K562 (cell line): ENCODE data around the gene TECPR2. TPM values are rescaled to one million over a fixed set of nuclear protein-coding genes. Genes with fewer than 3 reads are reported as not detected.

Source experiments
- ATAC-seq: fragments of 200-7000 bp; cut with Tn5 transposase; 3 replicates; pipeline ENCODE4 v1.9.1; 2020; ENCODE audit warnings: moderate library complexity
- BruUV-seq: library from RNA; stranded (reverse); fragments of 400-500 nt; replicated peaks from 2 replicates; lab custom pipeline; 2021; lab: Mats Ljungman, UMichigan
- CTCF ChIA-PET: fragments of 300-600 bp; formaldehyde crosslinking; extraction: SDS; loops from one replicate; lab custom pipeline; 2021; ENCODE audit warnings: low intra/inter-chr PET ratio; lab: Yijun Ruan, JAX
- POLR2A ChIA-PET: fragments of 300-600, 350-650 bp; sonication (Branson Sonifier 250); formaldehyde crosslinking; extraction: SDS; loops from one replicate; lab custom pipeline; 2021; ENCODE audit warnings: antibody characterized with exemption, inconsistent platforms; lab: Yijun Ruan, JAX
- DNase-seq, 4 experiments: peaks; one replicate each; pipeline versions ENCODE4 v3.0.0 to v3.0.0-alpha.2; 2011 to 2018; ENCODE audit warnings: low spot score in 3 of 4, mixed read lengths in 3 of 4; ENCODE audit errors: extremely low read depth in 1 of 4
- FAIRE-seq: peaks from 2 replicates; lab custom pipeline; 2011; peaks lifted over from hg19 to GRCh38; lab: Jason Lieb, UNC
- H2AFZ ChIP-seq: 2 replicates; pipeline ENCODE4 v1.6.0; 2011; ENCODE audit warnings: low read depth, low read length, control low read depth, inconsistent platforms
- H3K27ac ChIP-seq: fragments of 200-600 bp; 3 replicates; pipeline ENCODE4 v1.8.0; 2011; ENCODE audit warnings: low read depth, mild to moderate bottlenecking, control low read depth, inconsistent platforms, low read length, moderate library complexity, mixed read lengths; ENCODE audit errors: extremely low read depth
- H3K27me3 ChIP-seq, 2 experiments: fragments of 300-600 bp in 1 of 2; 2 replicates in 1 of 2; 3 replicates in 1 of 2; pipeline versions ENCODE4 v1.6.0 to v1.8.0; 2011; ENCODE audit warnings: inconsistent platforms in 2 of 2, low read length in 2 of 2, mild to moderate bottlenecking in 1 of 2, mixed read lengths in 1 of 2, moderate library complexity in 1 of 2; ENCODE audit not compliant: control insufficient read depth in 2 of 2, insufficient read depth in 2 of 2
- H3K36me3 ChIP-seq: fragments of 300-600 bp; 3 replicates; pipeline ENCODE4 v1.8.0; 2011; ENCODE audit warnings: mild to moderate bottlenecking, low read length, inconsistent platforms; ENCODE audit not compliant: control insufficient read depth, insufficient read depth
- H3K4me1 ChIP-seq, 2 experiments: fragments of 200-600 bp in 1 of 2; replicated peaks in 1 of 2; 2 replicates in 1 of 2; 3 replicates in 1 of 2; pipeline versions ENCODE4 v1.5.1 to v1.8.0; 2011; ENCODE audit warnings: inconsistent platforms in 2 of 2, low read length in 2 of 2, mild to moderate bottlenecking in 1 of 2, mixed read lengths in 1 of 2, moderate library complexity in 1 of 2; ENCODE audit not compliant: control insufficient read depth in 2 of 2, insufficient read depth in 2 of 2
- H3K4me2 ChIP-seq: 2 replicates; pipeline ENCODE4 v1.6.1; 2011; ENCODE audit warnings: low read length, control low read depth, inconsistent platforms, mixed read lengths; ENCODE audit not compliant: insufficient read depth
- H3K4me3 ChIP-seq: fragments of 200-600 bp; sonication (generic), shearing (Covaris generic); 2 replicates; pipeline ENCODE4 v1.5.1; 2016; ENCODE audit warnings: control low read depth, inconsistent platforms
- H3K79me2 ChIP-seq: fragments of 200-600 bp; 3 replicates; pipeline ENCODE4 v1.8.0; 2011; ENCODE audit warnings: low read length, inconsistent platforms; ENCODE audit not compliant: control insufficient read depth, insufficient read depth
- H3K9ac ChIP-seq, 2 experiments: 2 replicates each; pipeline versions ENCODE4 v1.6.0 to v1.6.1; 2011; ENCODE audit warnings: low read depth in 2 of 2, low read length in 2 of 2, control low read depth in 1 of 2, inconsistent platforms in 1 of 2, mild to moderate bottlenecking in 1 of 2, mixed read lengths in 1 of 2; ENCODE audit not compliant: insufficient read depth in 1 of 2
- H3K9me1 ChIP-seq: one replicate; pipeline ENCODE4 v1.6.0; 2011; ENCODE audit warnings: inconsistent platforms, mild to moderate bottlenecking, low read length, moderate library complexity; ENCODE audit not compliant: control insufficient read depth, insufficient read depth
- H3K9me3 ChIP-seq: replicated peaks from 2 replicates; pipeline ENCODE4 v1.5.1; 2011; ENCODE audit warnings: low read depth, low read length, inconsistent platforms; ENCODE audit not compliant: control insufficient read depth, insufficient read depth
- H4K20me1 ChIP-seq: replicated peaks from 2 replicates; pipeline ENCODE4 v1.6.1; 2011; ENCODE audit warnings: low read length, inconsistent platforms, mixed read lengths; ENCODE audit not compliant: control insufficient read depth, insufficient read depth
- NR2C1 ChIP-seq, 2 experiments: fragments of 450-650 bp; IDR thresholded peaks; 2 replicates each; pipeline ENCODE4 v1.6.1; 2017; ENCODE audit warnings: mild to moderate bottlenecking in 2 of 2, antibody characterized with exemption in 1 of 2, inconsistent platforms in 1 of 2, missing compliant biosample characterization in 1 of 2, missing genetic modification characterization in 1 of 2
- NR2C2 ChIP-seq, 2 experiments: fragments of 200-800 bp in 1 of 2; sonication (Bioruptor generic) in 1 of 2; sonication (generic) in 1 of 2; formaldehyde crosslinking in 1 of 2; IDR thresholded peaks; 2 replicates each; pipeline versions ENCODE4 v1.6.1 to v1.8.0; 2016 to 2022; ENCODE audit warnings: mild to moderate bottlenecking in 1 of 2, missing compliant biosample characterization in 1 of 2, missing genetic modification characterization in 1 of 2, missing genetic modification reagents in 1 of 2
- TRIM24 ChIP-seq, 2 experiments: fragments of 450-650 bp; IDR thresholded peaks; 2 replicates each; pipeline ENCODE4 v1.6.1; 2016
- WGBS: fragments of 100-300 bp; shearing (Covaris generic); methylation state at CpG from one replicate; pipeline ENCODE4 v1.1.6; 2016; ENCODE audit warnings: low coverage, mixed read lengths; ENCODE audit not compliant: insufficient coverage; ENCODE audit errors: missing lambda C conversion rate; 5-methylcytosine and 5-hydroxymethylcytosine counted together
- in situ Hi-C: fragments of 300-500 bp; cut with MboI; formaldehyde crosslinking; loops from 4 replicates; pipeline ENCODE4 v1.15.0; 2018; ENCODE audit warnings: inconsistent platforms, mixed read lengths
- intact Hi-C: fragments of 100-400 bp; cut with micrococcal nuclease; formaldehyde crosslinking; loops from 2 replicates; pipeline ENCODE4 v1.14.2; 2022
- polyA plus RNA-seq, 8 experiments: library from polyadenylated mRNA; depleted of rRNA in 4 of 8; stranded (reverse) in 5 of 8; unstranded in 3 of 8; fragments of >200 nt; fragmentation: Nextera tagmentation in 2 of 8; fragmentation: Illumina TruSeq in 1 of 8; extraction: Ambion mirVana in 2 of 8; extraction: Trizol in 1 of 8; gene quantifications; 2 replicates each; pipeline versions ENCODE4 v1.2.1 to v1.2.3, GENCODE V29; 2011 to 2014; ENCODE audit warnings: inconsistent platforms in 1 of 8, missing spikeins in 1 of 8
- total RNA-seq, 7 experiments: library from RNA; depleted of rRNA in 6 of 7; stranded (reverse); fragments of >200 nt in 6 of 7; fragmentation: Illumina TruSeq in 2 of 7; extraction: Trizol in 2 of 7; gene quantifications; 2 replicates each; pipeline versions ENCODE4 v1.2.1 to v1.2.3, GENCODE V29; 2011 to 2021; ENCODE audit warnings: low replicate concordance in 1 of 7

The TECPR2 gene
- total and polyA plus RNA-seq, 9 of the 15 experiments (the other 6 are each of a cell fraction or from before 2014, with no cell fraction given): 0.04 to 3.0 (median 0.83) TPM

DNA sequence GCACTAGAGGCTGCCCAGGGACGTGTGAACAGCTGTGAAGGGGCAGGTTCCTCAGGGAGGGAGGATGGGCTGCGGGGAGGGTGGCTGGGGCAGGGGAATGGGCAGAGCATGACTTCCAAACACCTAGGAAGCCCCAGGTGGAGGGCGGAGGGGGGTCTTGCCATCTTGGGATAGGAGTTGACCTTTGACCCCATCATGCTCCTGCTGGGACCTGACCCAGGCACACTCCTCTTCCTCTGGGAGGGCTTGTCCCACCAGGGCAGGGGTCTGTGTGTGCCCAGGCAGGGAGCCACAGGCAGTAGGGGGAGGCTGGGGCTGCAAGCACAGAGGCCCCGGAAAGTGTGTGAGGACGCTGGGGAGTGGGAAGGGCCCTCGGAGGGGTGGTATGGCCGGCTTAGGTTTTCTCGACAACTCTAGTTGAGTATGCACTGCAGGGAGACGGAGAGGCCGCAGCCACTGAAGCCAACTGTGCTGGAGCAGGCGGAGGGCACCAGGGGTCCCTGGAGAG, 150.1 kb downstream of the TECPR2 start:
- intact Hi-C loops: no loop called here
- TF ChIP-seq NR2C2 (CRISPR knock-in tag; IDR thresholded peaks at IDR 0.05): no peak
- peak; percentile 13; the same call in 1 of the 2 replicates for TF ChIP-seq NR2C2 (tag; IDR thresholded peaks at IDR 0.05)
- peak; percentile 61 for TF ChIP-seq NR2C1 (IDR thresholded peaks at IDR 0.05)
- 0 out of 2 replicates have a peak, but pooled peaks have one; percentile 34 for TF ChIP-seq NR2C1 (tag; IDR thresholded peaks at IDR 0.05)
- no peak for TF ChIP-seq TRIM24 (IDR thresholded peaks at IDR 0.05)
- POLR2A ChIA-PET: no interaction called here
- BruUV-seq: no TSS peak
- H2AFZ ChIP-seq: no peak overlapping the region
- H3K27me3 ChIP-seq: no peaks in the 10 kb centered on the region
- no peak overlapping the region for H3K4me3 ChIP-seq
- CTCF ChIA-PET: no interaction called here
- no peaks in the 10 kb centered on the region for H3K9me3 ChIP-seq
- 75% methylated on average over 6 of the region's 11 CpGs for WGBS
- H3K9ac ChIP-seq: no peak overlapping the region; a peak in 1 of 4 replicates
- peaks cover 8 to 57% of the 10 kb centered on the region in 2 experiments; a peak in 4 of 5 replicates for H3K4me1 ChIP-seq
- DNase-seq: no peak
- no peak overlapping the region for H3K27ac ChIP-seq
- peaks cover 4% of the 10 kb centered on the region; the same call in 1 of the 2 replicates for H4K20me1 ChIP-seq
- peaks cover 14% of the 10 kb centered on the region; the same call in 2 of the 3 replicates for H3K79me2 ChIP-seq
- H3K36me3 ChIP-seq: peaks cover 2% of the 10 kb centered on the region; the same call in 1 of the 3 replicates
- no peaks in the 10 kb centered on the region for H3K9me1 ChIP-seq
- H3K4me2 ChIP-seq: no peak overlapping the region
- FAIRE-seq: no peak
- no peak for ATAC-seq
- in situ Hi-C loops: loop anchor here (10.0 to 25.0 kb wide), 2 partner anchors 188 to 399 kb away; partner anchors contain the start of gene AMN
